Upper lobe of left lung (tissue), 6 donors: ENCODE measurements around the gene ATP10A. TPM values are rescaled to one million over a fixed set of nuclear protein-coding genes. Genes with fewer than 3 reads are reported as not detected.

Experiments used
- ATAC-seq, 2 donors: fragments of 200-7000 bp; cut with Tn5 transposase; one replicate each; pipeline ENCODE4 v1.9.1; 2022; ENCODE audit warnings: mild to moderate bottlenecking in 2 of 2, moderate library complexity in 2 of 2; ENCODE audit not compliant: low FRiP score in 2 of 2
- DNase-seq, 2 donors: peaks; one replicate each; pipeline ENCODE4 v3.0.0-alpha.2; 2019 to 2020
- H3K27ac ChIP-seq, 4 donors: fragments of 200-600 bp; sonication (generic); one replicate each; pipeline ENCODE4 v1.5.1; 2016 to 2019
- H3K27me3 ChIP-seq, 4 donors: fragments of 200-600 bp; sonication (generic); one replicate each; pipeline ENCODE4 v1.5.1; 2017 to 2019
- H3K36me3 ChIP-seq, 4 donors: fragments of 200-600 bp; sonication (generic); one replicate each; pipeline ENCODE4 v1.5.1; 2016 to 2019
- H3K4me1 ChIP-seq, 4 donors: fragments of 200-600 bp; sonication (generic); one replicate each; pipeline ENCODE4 v1.5.1; 2018 to 2019
- H3K4me3 ChIP-seq, 4 donors: fragments of 200-600 bp; sonication (generic); one replicate each; pipeline ENCODE4 v1.5.1; 2017 to 2019; ENCODE audit warnings: mild to moderate bottlenecking in 2 of 4, moderate library complexity in 1 of 4
- H3K9me3 ChIP-seq, 4 donors: fragments of 200-600 bp; sonication (generic); one replicate each; pipeline ENCODE4 v1.5.1; 2018 to 2019
- EP300 ChIP-seq, 4 donors: sonication (generic); formaldehyde crosslinking; IDR thresholded peaks; one replicate each; pipeline ENCODE4 v1.5.1; 2017; ENCODE audit warnings: antibody characterized with exemption in 4 of 4, control low read depth in 2 of 4
- POLR2A ChIP-seq, 4 donors: fragments of 450-650 bp; IDR thresholded peaks; one replicate each; pipeline ENCODE4 v1.5.1; 2016 to 2017; ENCODE audit warnings: antibody characterized with exemption in 4 of 4, mild to moderate bottlenecking in 2 of 4
- POLR2AphosphoS5 ChIP-seq, 2 donors: sonication (generic); formaldehyde crosslinking; IDR thresholded peaks; one replicate each; pipeline ENCODE4 v1.5.1; 2017; ENCODE audit warnings: antibody characterized with exemption in 2 of 2
- whole genome bisulfite sequencing, 2 donors: methylation state at CpG; one replicate each; pipeline ENCODE4 v1.1.5; 2017 to 2018; 5-methylcytosine and 5-hydroxymethylcytosine counted together
- total RNA-seq, 6 donors: library from RNA; depleted of rRNA in 4 of 6; stranded (reverse); fragments of >200 nt in 4 of 6; gene quantifications; one replicate each; pipeline versions ENCODE4 v1.1.0 to v1.2.1, GENCODE V29; 2016 to 2021
- TF ChIP-seq, protein P1 (sequence below), 6 experiments: fragments of 450-650 bp in 4 of 6; fragments of 200-600 bp in 2 of 6; sonication (generic) in 2 of 6; IDR thresholded peaks; one replicate each; pipeline ENCODE4 v1.5.1; 2016 to 2019; ENCODE audit warnings: antibody characterized with exemption in 6 of 6
- donor health status: DM: no; HTN: no; CAD: no; lungs with moderate emphysema.
- donor health status: DM: no; HTN: yes; CAD: no; lungs with severe emphysema.

ATP10A gene
- total RNA-seq, 6 donors from 2014 or later = 17.8 to 62.4 (median 32.3) TPM

DNA sequence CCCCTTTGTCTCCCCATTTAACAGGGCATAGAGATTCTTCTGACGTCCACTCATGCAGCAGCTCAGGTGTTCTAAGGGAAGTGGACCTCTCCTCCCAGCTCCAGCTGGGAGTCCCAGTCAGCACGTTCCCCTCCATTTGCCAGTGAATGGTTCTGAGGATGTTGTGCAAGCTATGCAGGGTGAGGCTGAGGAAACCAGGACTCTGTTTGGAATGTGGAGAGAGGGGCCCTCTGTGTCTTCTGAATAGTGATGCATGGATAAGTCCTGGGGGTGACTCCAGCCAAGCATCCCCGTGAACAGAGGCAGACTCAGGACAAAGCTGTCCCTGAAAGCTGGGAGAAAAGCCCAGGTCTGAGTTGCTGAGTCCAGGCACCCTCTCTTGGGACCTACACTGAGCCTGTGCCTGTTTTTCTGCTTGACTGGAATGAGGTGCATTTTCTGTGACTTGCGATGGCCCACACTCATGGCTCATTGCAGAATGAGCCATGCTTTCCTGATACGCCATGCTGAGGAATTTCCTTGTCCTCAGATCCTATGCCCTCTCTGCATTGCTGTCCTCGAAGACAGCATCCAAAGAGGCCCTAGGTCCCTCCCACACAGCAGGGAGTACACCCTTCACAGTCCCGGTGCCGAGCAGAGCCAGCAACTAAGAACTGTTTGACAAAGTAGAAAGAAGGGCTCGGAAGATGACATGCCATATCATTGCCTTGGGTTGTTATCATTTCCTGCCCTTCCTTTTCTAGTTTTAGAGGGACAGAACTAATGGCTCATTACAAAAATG lies 185.2 kb downstream of the ATP10A start:
- DNase-seq = no peak
- H3K4me3 ChIP-seq = no peak overlapping the region
- no peaks in the 10 kb centered on the region for H3K9me3 ChIP-seq
- 62 to 79% methylated on average over 9 of the region's 9 CpGs for WGBS, 2 donors
- TF ChIP-seq EP300 (IDR thresholded peaks at IDR 0.05) (no peak), POLR2A (IDR thresholded peaks at IDR 0.05) (no peak), POLR2AphosphoS5 (IDR thresholded peaks at IDR 0.05) (no peak)
- TF ChIP-seq, protein P1, sequence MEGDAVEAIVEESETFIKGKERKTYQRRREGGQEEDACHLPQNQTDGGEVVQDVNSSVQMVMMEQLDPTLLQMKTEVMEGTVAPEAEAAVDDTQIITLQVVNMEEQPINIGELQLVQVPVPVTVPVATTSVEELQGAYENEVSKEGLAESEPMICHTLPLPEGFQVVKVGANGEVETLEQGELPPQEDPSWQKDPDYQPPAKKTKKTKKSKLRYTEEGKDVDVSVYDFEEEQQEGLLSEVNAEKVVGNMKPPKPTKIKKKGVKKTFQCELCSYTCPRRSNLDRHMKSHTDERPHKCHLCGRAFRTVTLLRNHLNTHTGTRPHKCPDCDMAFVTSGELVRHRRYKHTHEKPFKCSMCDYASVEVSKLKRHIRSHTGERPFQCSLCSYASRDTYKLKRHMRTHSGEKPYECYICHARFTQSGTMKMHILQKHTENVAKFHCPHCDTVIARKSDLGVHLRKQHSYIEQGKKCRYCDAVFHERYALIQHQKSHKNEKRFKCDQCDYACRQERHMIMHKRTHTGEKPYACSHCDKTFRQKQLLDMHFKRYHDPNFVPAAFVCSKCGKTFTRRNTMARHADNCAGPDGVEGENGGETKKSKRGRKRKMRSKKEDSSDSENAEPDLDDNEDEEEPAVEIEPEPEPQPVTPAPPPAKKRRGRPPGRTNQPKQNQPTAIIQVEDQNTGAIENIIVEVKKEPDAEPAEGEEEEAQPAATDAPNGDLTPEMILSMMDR (IDR thresholded peaks at IDR 0.05) = no peak
- no peak overlapping the region for H3K27ac ChIP-seq
- peaks cover 0 to 13% (median 4%) of the 10 kb centered on the region in 4 donors for H3K36me3 ChIP-seq
- no peaks in the 10 kb centered on the region for H3K4me1 ChIP-seq
- no peak for ATAC-seq
- no peaks in the 10 kb centered on the region for H3K27me3 ChIP-seq

DNA sequence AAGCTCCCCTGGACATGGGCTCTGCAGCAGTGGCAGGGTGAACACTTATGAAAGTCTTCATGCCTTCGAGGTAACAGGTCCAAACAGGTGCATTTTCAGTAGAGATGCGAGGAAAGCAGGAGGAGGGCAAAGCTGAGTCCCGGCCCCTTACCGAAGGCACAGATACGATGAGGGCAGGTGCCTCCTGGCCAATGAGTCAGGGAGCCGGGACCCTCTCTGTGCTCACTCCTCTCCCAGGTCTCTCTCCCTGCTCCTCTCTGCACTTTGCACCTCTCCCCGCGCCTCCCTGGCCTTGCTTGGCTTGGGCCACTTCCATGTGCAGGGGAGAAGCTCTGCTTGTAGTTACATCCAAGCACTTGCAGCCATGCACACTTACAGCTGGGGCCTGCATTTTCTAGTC lies 187.1 kb downstream of the ATP10A start:
- DNase-seq (no peak), ATAC-seq (no peak)
- Histone ChIP-seq H3K36me3 (peaks cover 0 to 13% (median 4%) of the 10 kb centered on the region in 4 donors), H3K4me1 (peaks cover 0 to 3% (median under 1%) of the 10 kb centered on the region in 4 donors), H3K9me3 (no peaks in the 10 kb centered on the region), H3K27ac (no peak overlapping the region), H3K4me3 (no peak overlapping the region), H3K27me3 (no peaks in the 10 kb centered on the region)
- TF ChIP-seq POLR2A (IDR thresholded peaks at IDR 0.05) (no peak), EP300 (IDR thresholded peaks at IDR 0.05) (no peak), POLR2AphosphoS5 (IDR thresholded peaks at IDR 0.05) (no peak)
- TF ChIP-seq, protein P1 (IDR thresholded peaks at IDR 0.05) = no peak
- WGBS, 2 donors = 86 to 94% methylated on average over 8 of the region's 8 CpGs

DNA sequence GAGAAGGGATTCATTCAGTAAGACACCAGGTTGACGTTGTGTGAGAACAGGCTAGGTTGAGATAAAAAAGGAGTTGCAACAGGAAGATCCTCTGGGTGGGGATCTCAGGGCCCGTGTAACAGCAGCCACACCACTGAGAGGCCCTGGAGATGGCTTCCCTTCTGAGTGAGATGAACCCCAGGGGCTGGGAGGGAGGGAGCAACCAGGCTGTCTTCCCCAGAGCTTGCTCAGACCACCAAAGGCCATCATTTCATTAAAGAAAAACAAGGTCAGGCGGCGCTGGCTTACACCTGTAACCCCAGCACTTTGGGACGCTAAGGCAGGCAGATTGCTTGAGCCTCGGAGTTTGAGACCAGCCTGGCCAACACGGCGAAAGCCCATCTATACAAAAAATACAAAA lies 187.7 kb downstream of the ATP10A start:
- ATAC-seq = no peak

DNA sequence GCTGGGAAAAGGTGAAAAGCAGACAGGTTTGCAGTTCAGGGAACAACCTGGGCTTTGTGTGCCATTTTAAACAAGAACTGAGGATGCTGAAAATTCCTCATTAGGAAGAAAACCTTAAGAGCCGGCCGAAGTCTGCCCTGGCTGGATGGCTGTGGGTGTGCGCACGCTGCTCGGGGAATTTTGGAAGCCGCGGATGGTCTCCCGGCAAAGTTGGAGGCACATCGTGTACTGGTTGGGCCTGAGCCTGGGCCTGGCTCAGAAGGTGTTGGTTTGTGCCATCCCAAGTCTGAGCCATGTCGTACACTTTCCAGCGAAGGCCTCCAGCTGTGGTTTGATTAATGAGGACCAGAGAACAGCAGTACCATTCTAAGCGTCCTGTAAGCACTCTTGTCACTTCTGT lies 188.2 kb downstream of the ATP10A start:
- Histone ChIP-seq H3K27ac (no peak overlapping the region), H3K36me3 (peaks cover 0 to 12% (median 3%) of the 10 kb centered on the region in 4 donors), H3K4me1 (peaks cover 8 to 13% (median 10%) of the 10 kb centered on the region in 4 donors), H3K27me3 (no peaks in the 10 kb centered on the region), H3K9me3 (no peaks in the 10 kb centered on the region), H3K4me3 (no peak overlapping the region)
- peak in 1 of 2 donors; percentile 39 for DNase-seq
- no peak for ATAC-seq
- 73 to 83% methylated on average over 12 of the region's 12 CpGs for WGBS, 2 donors
- TF ChIP-seq POLR2AphosphoS5 (IDR thresholded peaks at IDR 0.05) (no peak), EP300 (IDR thresholded peaks at IDR 0.05) (no peak), POLR2A (IDR thresholded peaks at IDR 0.05) (no peak)
- TF ChIP-seq, protein P1 (IDR thresholded peaks at IDR 0.05) = no peak

More for the DNA sequence above, 187.7 kb downstream of the ATP10A start:
- Histone ChIP-seq H3K27ac (no peak overlapping the region), H3K36me3 (peaks cover 0 to 13% (median 4%) of the 10 kb centered on the region in 4 donors), H3K27me3 (no peaks in the 10 kb centered on the region), H3K4me1 (peaks cover 3 to 9% (median 7%) of the 10 kb centered on the region in 4 donors), H3K4me3 (no peak overlapping the region), H3K9me3 (no peaks in the 10 kb centered on the region)
- DNase-seq = no peak
- TF ChIP-seq, protein P1 (IDR thresholded peaks at IDR 0.05) = no peak
- TF ChIP-seq EP300 (IDR thresholded peaks at IDR 0.05) (no peak), POLR2AphosphoS5 (IDR thresholded peaks at IDR 0.05) (no peak)
- 75 to 76% methylated on average over 8 of the region's 8 CpGs for WGBS, 2 donors
